Panc1 (cell line): Measurements from ENCODE around the gene DOCK1. TPM values are rescaled to one million over a fixed set of nuclear protein-coding genes. Genes with fewer than 3 reads are reported as not detected.

ENCODE experiments used
- ATAC-seq: fragments of 200-7000 bp; cut with Tn5 transposase; 2 replicates; pipeline ENCODE4 v1.9.1; 2020; ENCODE audit warnings: mild to moderate bottlenecking, moderate library complexity
- BruUV-seq: library from RNA; stranded (reverse); fragments of 400-500 nt; replicated peaks from 2 replicates; lab custom pipeline; 2021; lab: Mats Ljungman, UMichigan
- CTCF ChIA-PET: fragments of 300-600 bp; sonication (Branson Sonifier 250); formaldehyde crosslinking; loops from one replicate; lab custom pipeline; 2022; ENCODE audit warnings: antibody characterized with exemption; lab: Charles Lee
- POLR2A ChIA-PET: fragments of 300-600 bp; sonication (Branson Sonifier 250); formaldehyde crosslinking; loops from one replicate; lab custom pipeline; 2022; ENCODE audit warnings: antibody characterized with exemption; lab: Charles Lee
- DNase-seq: peaks from one replicate; pipeline ENCODE4 v3.0.0-alpha.2; 2010; ENCODE audit warnings: low read depth, low spot score
- H3K27ac ChIP-seq: 2 replicates; pipeline ENCODE4 v1.5.1; 2011; ENCODE audit warnings: mild to moderate bottlenecking, low read length, inconsistent platforms
- H3K27me3 ChIP-seq: fragments of 200-500 bp; sonication (Bioruptor generic); 2 replicates; pipeline ENCODE4 v1.6.0; 2014; ENCODE audit warnings: low read length, inconsistent platforms; ENCODE audit not compliant: control insufficient read depth, insufficient read depth
- H3K36me3 ChIP-seq: fragments of 200-500 bp; sonication (Bioruptor generic); 2 replicates; pipeline ENCODE4 v1.5.1; 2014; ENCODE audit warnings: inconsistent platforms, mild to moderate bottlenecking, low read length, moderate library complexity; ENCODE audit not compliant: control insufficient read depth, insufficient read depth
- H3K4me1 ChIP-seq: 2 replicates; pipeline ENCODE4 v1.5.1; 2011; ENCODE audit warnings: inconsistent platforms, mild to moderate bottlenecking, low read length, moderate library complexity; ENCODE audit not compliant: control insufficient read depth, insufficient read depth
- H3K4me3 ChIP-seq, 2 experiments: 2 replicates each; pipeline ENCODE4 v1.5.1; 2011 to 2012; ENCODE audit warnings: low read depth in 2 of 2, low read length in 2 of 2, mild to moderate bottlenecking in 2 of 2, inconsistent platforms in 1 of 2, moderate library complexity in 1 of 2
- H3K9me3 ChIP-seq: fragments of 200-500 bp; sonication (Bioruptor generic); 2 replicates; pipeline ENCODE4 v1.5.1; 2014; ENCODE audit warnings: low read depth, mild to moderate bottlenecking, inconsistent platforms, low read length, moderate library complexity; ENCODE audit not compliant: control insufficient read depth, insufficient read depth
- POLR2AphosphoS5 ChIP-seq: IDR thresholded peaks from 2 replicates; pipeline ENCODE4 v1.6.1; 2012; ENCODE audit warnings: mild to moderate bottlenecking, low read depth, low read length, moderate library complexity
- SIN3A ChIP-seq: IDR thresholded peaks from 2 replicates; pipeline ENCODE4 v1.6.1; 2012; ENCODE audit warnings: low read depth, mild to moderate bottlenecking, low read length, moderate library complexity, borderline replicate concordance; ENCODE audit not compliant: insufficient read depth
- TCF7L2 ChIP-seq: IDR thresholded peaks from 2 replicates; pipeline ENCODE4 v1.6.1; 2011; ENCODE audit warnings: mild to moderate bottlenecking, low read depth, low read length, inconsistent platforms
- in situ Hi-C: cut with HindIII; loops from 2 replicates; pipeline ENCODE4 v1.10.0; 2016; ENCODE audit warnings: low sequenced_read_pairs, low pct_unique_long_range_greater_than_20kb
- intact Hi-C: fragments of 100-400 bp; cut with micrococcal nuclease; formaldehyde crosslinking; loops from one replicate; pipeline ENCODE4 v1.10.0; 2022; ENCODE audit not compliant: unreplicated experiment
- total RNA-seq: library from RNA; stranded (reverse); gene quantifications from one replicate; pipeline ENCODE4 v1.2.1, GENCODE V29; 2021; ENCODE audit not compliant: unreplicated experiment
- TF ChIP-seq, protein P1 (sequence below), 2 experiments: IDR thresholded peaks; 2 replicates each; pipeline ENCODE4 v1.6.1; 2011 to 2012; ENCODE audit warnings: low read depth in 2 of 2, control low read depth in 1 of 2, low read length in 1 of 2, mild to moderate bottlenecking in 1 of 2, moderate library complexity in 1 of 2; ENCODE audit not compliant: insufficient read depth in 1 of 2
- TF ChIP-seq, protein P2 (sequence below): fragments of 450-650 bp; IDR thresholded peaks from 2 replicates; pipeline ENCODE4 v1.5.1; 2017; ENCODE audit warnings: mild to moderate bottlenecking

Gene DOCK1
- total RNA-seq, 1 experiment from 2014 or later = 67.6 TPM

DNA sequence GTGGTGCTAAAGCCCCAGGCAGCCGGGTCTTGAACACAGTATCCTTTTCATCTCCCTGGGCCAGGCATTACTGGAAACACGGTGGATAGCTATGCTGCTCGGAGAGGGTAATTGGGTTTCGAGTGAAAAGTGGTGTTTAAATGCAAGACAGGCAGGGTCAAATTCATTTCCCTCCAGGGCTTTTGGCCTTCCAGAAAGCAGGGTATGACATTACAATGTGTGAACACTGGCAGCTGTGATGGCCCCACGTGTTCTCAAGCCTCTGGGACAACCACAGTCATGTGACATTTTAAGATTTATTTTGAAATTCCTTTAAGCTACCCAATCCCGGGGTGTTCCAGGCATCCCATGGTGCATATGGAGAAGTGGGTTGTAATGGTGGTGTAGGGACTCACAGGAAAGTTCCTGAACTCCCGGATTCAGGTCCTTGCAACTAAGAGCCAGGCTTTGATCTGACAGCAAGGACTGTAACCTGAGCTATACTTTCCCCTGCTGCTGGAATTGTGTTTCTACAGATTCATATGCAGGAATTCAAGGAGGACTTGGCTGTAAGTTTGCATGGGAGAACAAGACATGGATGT, 244.4 kb downstream of the DOCK1 start:
- ATAC-seq (no peak), DNase-seq (no peak)
- no peaks in the 10 kb centered on the region for H3K27me3 ChIP-seq
- BruUV-seq = no TSS peak
- TF ChIP-seq SIN3A = no peak
- TF ChIP-seq, protein P1, sequence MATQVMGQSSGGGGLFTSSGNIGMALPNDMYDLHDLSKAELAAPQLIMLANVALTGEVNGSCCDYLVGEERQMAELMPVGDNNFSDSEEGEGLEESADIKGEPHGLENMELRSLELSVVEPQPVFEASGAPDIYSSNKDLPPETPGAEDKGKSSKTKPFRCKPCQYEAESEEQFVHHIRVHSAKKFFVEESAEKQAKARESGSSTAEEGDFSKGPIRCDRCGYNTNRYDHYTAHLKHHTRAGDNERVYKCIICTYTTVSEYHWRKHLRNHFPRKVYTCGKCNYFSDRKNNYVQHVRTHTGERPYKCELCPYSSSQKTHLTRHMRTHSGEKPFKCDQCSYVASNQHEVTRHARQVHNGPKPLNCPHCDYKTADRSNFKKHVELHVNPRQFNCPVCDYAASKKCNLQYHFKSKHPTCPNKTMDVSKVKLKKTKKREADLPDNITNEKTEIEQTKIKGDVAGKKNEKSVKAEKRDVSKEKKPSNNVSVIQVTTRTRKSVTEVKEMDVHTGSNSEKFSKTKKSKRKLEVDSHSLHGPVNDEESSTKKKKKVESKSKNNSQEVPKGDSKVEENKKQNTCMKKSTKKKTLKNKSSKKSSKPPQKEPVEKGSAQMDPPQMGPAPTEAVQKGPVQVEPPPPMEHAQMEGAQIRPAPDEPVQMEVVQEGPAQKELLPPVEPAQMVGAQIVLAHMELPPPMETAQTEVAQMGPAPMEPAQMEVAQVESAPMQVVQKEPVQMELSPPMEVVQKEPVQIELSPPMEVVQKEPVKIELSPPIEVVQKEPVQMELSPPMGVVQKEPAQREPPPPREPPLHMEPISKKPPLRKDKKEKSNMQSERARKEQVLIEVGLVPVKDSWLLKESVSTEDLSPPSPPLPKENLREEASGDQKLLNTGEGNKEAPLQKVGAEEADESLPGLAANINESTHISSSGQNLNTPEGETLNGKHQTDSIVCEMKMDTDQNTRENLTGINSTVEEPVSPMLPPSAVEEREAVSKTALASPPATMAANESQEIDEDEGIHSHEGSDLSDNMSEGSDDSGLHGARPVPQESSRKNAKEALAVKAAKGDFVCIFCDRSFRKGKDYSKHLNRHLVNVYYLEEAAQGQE (IDR thresholded peaks at IDR 0.05; ENCODE audit: insufficient read depth in 1 of 2, low read depth in 2 of 2, low read length in 1 of 2) = no peak
- TF ChIP-seq, protein P2, sequence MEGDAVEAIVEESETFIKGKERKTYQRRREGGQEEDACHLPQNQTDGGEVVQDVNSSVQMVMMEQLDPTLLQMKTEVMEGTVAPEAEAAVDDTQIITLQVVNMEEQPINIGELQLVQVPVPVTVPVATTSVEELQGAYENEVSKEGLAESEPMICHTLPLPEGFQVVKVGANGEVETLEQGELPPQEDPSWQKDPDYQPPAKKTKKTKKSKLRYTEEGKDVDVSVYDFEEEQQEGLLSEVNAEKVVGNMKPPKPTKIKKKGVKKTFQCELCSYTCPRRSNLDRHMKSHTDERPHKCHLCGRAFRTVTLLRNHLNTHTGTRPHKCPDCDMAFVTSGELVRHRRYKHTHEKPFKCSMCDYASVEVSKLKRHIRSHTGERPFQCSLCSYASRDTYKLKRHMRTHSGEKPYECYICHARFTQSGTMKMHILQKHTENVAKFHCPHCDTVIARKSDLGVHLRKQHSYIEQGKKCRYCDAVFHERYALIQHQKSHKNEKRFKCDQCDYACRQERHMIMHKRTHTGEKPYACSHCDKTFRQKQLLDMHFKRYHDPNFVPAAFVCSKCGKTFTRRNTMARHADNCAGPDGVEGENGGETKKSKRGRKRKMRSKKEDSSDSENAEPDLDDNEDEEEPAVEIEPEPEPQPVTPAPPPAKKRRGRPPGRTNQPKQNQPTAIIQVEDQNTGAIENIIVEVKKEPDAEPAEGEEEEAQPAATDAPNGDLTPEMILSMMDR = no peak
- TF ChIP-seq TCF7L2 = no peak
- TF ChIP-seq POLR2AphosphoS5 = no peak
- intact Hi-C loops = no loop called here
- no peak overlapping the region for H3K27ac ChIP-seq
- peaks cover 7% of the 10 kb centered on the region for H3K4me1 ChIP-seq
- no peak overlapping the region for H3K4me3 ChIP-seq
- H3K9me3 ChIP-seq = no peaks in the 10 kb centered on the region
- H3K36me3 ChIP-seq = no peaks in the 10 kb centered on the region
- POLR2A ChIA-PET = no interaction called here
- in situ Hi-C loops = no loop called here
- CTCF ChIA-PET = no interaction called here

DNA sequence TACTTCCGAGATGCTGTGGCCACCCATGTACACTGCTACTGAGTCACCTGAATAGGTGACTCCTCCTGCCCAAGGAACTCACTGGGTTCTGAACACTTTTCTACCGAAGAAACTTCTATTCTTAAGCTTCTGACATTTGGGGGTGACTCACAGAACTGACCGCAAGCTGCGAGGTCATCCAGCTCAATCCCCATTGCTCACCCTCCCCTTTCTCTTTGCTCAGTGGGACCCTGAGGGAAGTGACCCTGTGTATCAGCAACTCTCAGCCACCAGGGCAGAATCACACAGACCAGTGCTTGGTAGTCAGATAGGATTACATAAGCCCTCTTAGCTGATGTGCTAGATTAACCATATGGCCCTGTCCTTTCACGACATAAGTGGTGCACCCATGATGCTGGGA, 244.9 kb downstream of the DOCK1 start:
- Histone ChIP-seq H3K4me3 (no peak overlapping the region), H3K36me3 (no peaks in the 10 kb centered on the region), H3K27me3 (no peaks in the 10 kb centered on the region), H3K4me1 (peaks cover 7% of the 10 kb centered on the region), H3K9me3 (no peaks in the 10 kb centered on the region), H3K27ac (no peak overlapping the region)
- DNase-seq (no peak), ATAC-seq (no peak)
- TF ChIP-seq, protein P2 = no peak
- TF ChIP-seq, protein P1 (IDR thresholded peaks at IDR 0.05; ENCODE audit: insufficient read depth in 1 of 2, low read depth in 2 of 2, low read length in 1 of 2) = no peak
- no peak for TF ChIP-seq POLR2AphosphoS5
- TF ChIP-seq SIN3A = no peak
- TF ChIP-seq TCF7L2 = no peak
- CTCF ChIA-PET = no interaction called here
- BruUV-seq = no TSS peak
- intact Hi-C loops = no loop called here
- in situ Hi-C loops = no loop called here
- POLR2A ChIA-PET = no interaction called here
